GM19455 (cell line): ENCODE measurements around the gene FAM228A.
"Not testable (repeated sequence)": the region's sequence is repeated elsewhere in the genome, so short reads cannot be mapped to it uniquely, and the experiment has no call there.

Source experiments
- ATAC-seq: cut with Tn5 transposase; IDR thresholded peaks from one replicate; pipeline ENCODE4 v1.9.1; 2021; ENCODE audit not compliant: unreplicated experiment

The FAM228A gene

GRCh38 chr2:24174851-24175277 lies at the start of gene FAM228A:
TSS of gene FAM228A (plus strand) at chr2:24175053. CDS start at chr2:24175481, 428 bp downstream.
- no peak for ATAC-seq

- ATAC-seq = no peak
These were observed 48.9 kb upstream of the FAM228A start for GRCh38 chr2:24125956-24126355.

GRCh38 chr2:24132543-24132942 lies 42.3 kb upstream of the FAM228A start:
- no peak for ATAC-seq

- not testable (repeated sequence) for ATAC-seq
These were observed 34.5 kb upstream of the FAM228A start for GRCh38 chr2:24140305-24140704.

GRCh38 chr2:24147364-24147763 lies 27.5 kb upstream of the FAM228A start:
- ATAC-seq = no peak

GRCh38 chr2:24152413-24153197 lies 22.2 kb upstream of the FAM228A start:
- ATAC-seq = no peak

GRCh38 chr2:24153478-24153877 lies 21.4 kb upstream of the FAM228A start:
- no peak for ATAC-seq

GRCh38 chr2:24158131-24158530 lies 16.7 kb upstream of the FAM228A start:
- no peak for ATAC-seq

- no peak for ATAC-seq
These were observed 15.1 kb upstream of the FAM228A start for GRCh38 chr2:24159708-24160107.

- ATAC-seq = no peak
These were observed 14.1 kb upstream of the FAM228A start for GRCh38 chr2:24160761-24161160.

GRCh38 chr2:24162494-24162893 lies 12.4 kb upstream of the FAM228A start:
- no peak for ATAC-seq

GRCh38 chr2:24163186-24163585 lies 11.7 kb upstream of the FAM228A start:
- ATAC-seq = no peak

GRCh38 chr2:24163601-24164000 lies 11.3 kb upstream of the FAM228A start:
- no peak for ATAC-seq

GRCh38 chr2:24164416-24164973 lies 10.4 kb upstream of the FAM228A start:
- peak; percentile 77 for ATAC-seq

- ATAC-seq = no peak
These were observed 5.8 kb upstream of the FAM228A start for GRCh38 chr2:24169023-24169422.

GRCh38 chr2:24175631-24176187 lies 856 bp downstream of the FAM228A start:
- no peak for ATAC-seq

- ATAC-seq = no peak
These were observed 1.5 kb downstream of the FAM228A start for GRCh38 chr2:24176326-24176725.

GRCh38 chr2:24179683-24180082 lies 4.8 kb downstream of the FAM228A start:
- no peak for ATAC-seq

- ATAC-seq = no peak
These were observed 7.0 kb downstream of the FAM228A start for GRCh38 chr2:24181849-24182248.

- no peak for ATAC-seq
These were observed 7.7 kb downstream of the FAM228A start for GRCh38 chr2:24182507-24182906.

GRCh38 chr2:24183366-24184069 lies 8.7 kb downstream of the FAM228A start:
- ATAC-seq = no peak

- no peak for ATAC-seq
These were observed 14.7 kb downstream of the FAM228A start for GRCh38 chr2:24189551-24189950.
